SK-N-SH treated with all-trans-retinoic acid at 6 μM for 48 hours (cell line): ENCODE results near the gene RASGRF2.

Experiments
- ATAC-seq: fragments of 200-7000 bp; cut with Tn5 transposase; 3 replicates; pipeline ENCODE4 v1.9.1; 2020; ENCODE audit warnings: mild to moderate bottlenecking, moderate library complexity
- ARNTL ChIP-seq: fragments of 450-650 bp; formaldehyde crosslinking; IDR thresholded peaks from 2 replicates; pipeline ENCODE4 v1.5.0; 2020; ENCODE audit warnings: low read depth, mild to moderate bottlenecking, moderate library complexity, borderline replicate concordance
- BACH2 ChIP-seq: fragments of 250-450 bp; sonication (Bioruptor Pico); IDR thresholded peaks from 2 replicates; pipeline ENCODE4 v1.9.0; 2021; ENCODE audit warnings: mild to moderate bottlenecking, borderline replicate concordance
- CREB5 ChIP-seq: fragments of 250-450 bp; sonication (Bioruptor Pico); IDR thresholded peaks from 2 replicates; pipeline ENCODE4 v1.5.1; 2020; ENCODE audit warnings: low read depth, mild to moderate bottlenecking, moderate library complexity
- CSDC2 ChIP-seq: fragments of 250-450 bp; sonication (Bioruptor Pico); IDR thresholded peaks from 2 replicates; pipeline ENCODE4 v1.5.0; 2020; ENCODE audit warnings: mild to moderate bottlenecking, moderate library complexity
- ESRRG ChIP-seq: fragments of 250-450 bp; sonication (Bioruptor Pico); IDR thresholded peaks from 2 replicates; pipeline ENCODE4 v1.6.1; 2021; ENCODE audit warnings: mild to moderate bottlenecking
- GLIS3 ChIP-seq: fragments of 250-450 bp; sonication (Bioruptor Pico); IDR thresholded peaks from 2 replicates; pipeline ENCODE4 v1.5.0; 2020; ENCODE audit warnings: mild to moderate bottlenecking, moderate library complexity
- ISL1 ChIP-seq: fragments of 250-450 bp; sonication (Bioruptor Pico); IDR thresholded peaks from 2 replicates; pipeline ENCODE4 v2.1.2; 2022; ENCODE audit warnings: mild to moderate bottlenecking, moderate library complexity
- OSR1 ChIP-seq: fragments of 250-450 bp; sonication (Bioruptor Pico); IDR thresholded peaks from 2 replicates; pipeline ENCODE4 v1.8.0; 2022; ENCODE audit warnings: moderate library complexity, mild to moderate bottlenecking, inconsistent platforms
- POU6F1 ChIP-seq: fragments of 250-450 bp; sonication (Bioruptor Pico); IDR thresholded peaks from 2 replicates; pipeline ENCODE4 v1.8.0; 2021; ENCODE audit warnings: low read depth, mild to moderate bottlenecking, moderate library complexity, borderline replicate concordance
- PPARA ChIP-seq: fragments of 250-450 bp; sonication (Bioruptor Pico); IDR thresholded peaks from 2 replicates; pipeline ENCODE4 v1.5.0; 2020; ENCODE audit warnings: mild to moderate bottlenecking, borderline replicate concordance
- RARB ChIP-seq: fragments of 250-450 bp; sonication (Bioruptor Pico); IDR thresholded peaks from 2 replicates; pipeline ENCODE4 v1.8.0; 2021; ENCODE audit warnings: mild to moderate bottlenecking, moderate library complexity
- SNAI2 ChIP-seq: fragments of 250-450 bp; sonication (Bioruptor Pico); IDR thresholded peaks from 2 replicates; pipeline ENCODE4 v1.5.0; 2020; ENCODE audit warnings: mild to moderate bottlenecking, moderate library complexity
- TCF4 ChIP-seq: fragments of 250-450 bp; sonication (Bioruptor Pico); IDR thresholded peaks from 2 replicates; pipeline ENCODE4 v1.8.0; 2021; ENCODE audit warnings: mild to moderate bottlenecking, moderate library complexity, borderline replicate concordance
- TOX ChIP-seq: fragments of 250-450 bp; sonication (Bioruptor Pico); IDR thresholded peaks from 2 replicates; pipeline ENCODE4 v1.8.0; 2021; ENCODE audit warnings: mild to moderate bottlenecking, moderate library complexity, borderline replicate concordance
- TSHZ2 ChIP-seq: fragments of 250-450 bp; sonication (Bioruptor Pico); IDR thresholded peaks from 2 replicates; pipeline ENCODE4 v1.5.0; 2020; ENCODE audit warnings: mild to moderate bottlenecking, moderate library complexity
- ZC3H10 ChIP-seq: fragments of 250-450 bp; sonication (Bioruptor Pico); IDR thresholded peaks from 2 replicates; pipeline ENCODE4 v1.5.1; 2021; ENCODE audit warnings: mild to moderate bottlenecking, moderate library complexity
- ZFP3 ChIP-seq: fragments of 250-450 bp; sonication (Bioruptor Pico); IDR thresholded peaks from 2 replicates; pipeline ENCODE4 v1.5.0; 2020; ENCODE audit warnings: mild to moderate bottlenecking, moderate library complexity
- ZNF565 ChIP-seq: fragments of 450-650 bp; formaldehyde crosslinking; conservative IDR thresholded peaks from 2 replicates; pipeline ENCODE4 v1.5.0; 2020; ENCODE audit warnings: low read depth, mild to moderate bottlenecking, moderate library complexity
- ZNF70 ChIP-seq: fragments of 450-650 bp; formaldehyde crosslinking; IDR thresholded peaks from 2 replicates; pipeline ENCODE4 v1.5.0; 2020; ENCODE audit warnings: mild to moderate bottlenecking, moderate library complexity
- ZNF8 ChIP-seq: fragments of 450-650 bp; formaldehyde crosslinking; IDR thresholded peaks from 2 replicates; pipeline ENCODE4 v1.5.0; 2020; ENCODE audit warnings: mild to moderate bottlenecking, moderate library complexity
- TF ChIP-seq, protein P1 (sequence below): fragments of 250-450 bp; sonication (Bioruptor Pico); IDR thresholded peaks from 2 replicates; pipeline ENCODE4 v1.8.0; 2020; ENCODE audit warnings: mild to moderate bottlenecking, moderate library complexity, borderline replicate concordance
- TF ChIP-seq, protein P2 (sequence below): fragments of 250-450 bp; sonication (Bioruptor Pico); IDR thresholded peaks from 2 replicates; pipeline ENCODE4 v1.5.1; 2021; ENCODE audit warnings: mild to moderate bottlenecking, moderate library complexity

RASGRF2 gene

GRCh38 chr5:81136557-81136956 lies 176.4 kb downstream of the RASGRF2 start:
- no peak for ATAC-seq
- TF ChIP-seq ZFP3 (CRISPR knock-in tag) (no peak), ZNF70 (CRISPR knock-in tag) (no peak), ZNF8 (no peak), ARNTL (CRISPR knock-in tag) (no peak), RARB (CRISPR knock-in tag) (no peak), GLIS3 (CRISPR knock-in tag) (no peak), CREB5 (CRISPR knock-in tag) (no peak), CSDC2 (CRISPR knock-in tag) (no peak), TCF4 (no peak), SNAI2 (CRISPR knock-in tag) (no peak), TSHZ2 (CRISPR knock-in tag) (no peak), ZC3H10 (no peak), ZNF565 (CRISPR knock-in tag) (no peak), ESRRG (CRISPR knock-in tag) (no peak), PPARA (CRISPR knock-in tag) (no peak), BACH2 (CRISPR knock-in tag) (no peak), TOX (CRISPR knock-in tag) (no peak), POU6F1 (no peak)
- TF ChIP-seq, all 23 proteins: peak for 0

- no peak for TF ChIP-seq ISL1 (CRISPR knock-in tag)
- TF ChIP-seq POU6F1: no peak
- no peak for TF ChIP-seq PPARA (CRISPR knock-in tag)
- TF ChIP-seq ESRRG (CRISPR knock-in tag): no peak
- TF ChIP-seq ZNF565 (CRISPR knock-in tag): no peak
- no peak for TF ChIP-seq RARB (CRISPR knock-in tag)
- no peak for TF ChIP-seq CREB5 (CRISPR knock-in tag)
- TF ChIP-seq ZNF70 (CRISPR knock-in tag): no peak
- no peak for TF ChIP-seq SNAI2 (CRISPR knock-in tag)
- TF ChIP-seq CSDC2 (CRISPR knock-in tag): no peak
- TF ChIP-seq TCF4: no peak
- TF ChIP-seq TOX (CRISPR knock-in tag): no peak
- no peak for TF ChIP-seq OSR1 (CRISPR knock-in tag)
- TF ChIP-seq BACH2 (CRISPR knock-in tag): no peak
- TF ChIP-seq, protein P1, sequence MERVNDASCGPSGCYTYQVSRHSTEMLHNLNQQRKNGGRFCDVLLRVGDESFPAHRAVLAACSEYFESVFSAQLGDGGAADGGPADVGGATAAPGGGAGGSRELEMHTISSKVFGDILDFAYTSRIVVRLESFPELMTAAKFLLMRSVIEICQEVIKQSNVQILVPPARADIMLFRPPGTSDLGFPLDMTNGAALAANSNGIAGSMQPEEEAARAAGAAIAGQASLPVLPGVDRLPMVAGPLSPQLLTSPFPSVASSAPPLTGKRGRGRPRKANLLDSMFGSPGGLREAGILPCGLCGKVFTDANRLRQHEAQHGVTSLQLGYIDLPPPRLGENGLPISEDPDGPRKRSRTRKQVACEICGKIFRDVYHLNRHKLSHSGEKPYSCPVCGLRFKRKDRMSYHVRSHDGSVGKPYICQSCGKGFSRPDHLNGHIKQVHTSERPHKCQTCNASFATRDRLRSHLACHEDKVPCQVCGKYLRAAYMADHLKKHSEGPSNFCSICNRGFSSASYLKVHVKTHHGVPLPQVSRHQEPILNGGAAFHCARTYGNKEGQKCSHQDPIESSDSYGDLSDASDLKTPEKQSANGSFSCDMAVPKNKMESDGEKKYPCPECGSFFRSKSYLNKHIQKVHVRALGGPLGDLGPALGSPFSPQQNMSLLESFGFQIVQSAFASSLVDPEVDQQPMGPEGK (CRISPR knock-in tag): no peak
- TF ChIP-seq, protein P2, sequence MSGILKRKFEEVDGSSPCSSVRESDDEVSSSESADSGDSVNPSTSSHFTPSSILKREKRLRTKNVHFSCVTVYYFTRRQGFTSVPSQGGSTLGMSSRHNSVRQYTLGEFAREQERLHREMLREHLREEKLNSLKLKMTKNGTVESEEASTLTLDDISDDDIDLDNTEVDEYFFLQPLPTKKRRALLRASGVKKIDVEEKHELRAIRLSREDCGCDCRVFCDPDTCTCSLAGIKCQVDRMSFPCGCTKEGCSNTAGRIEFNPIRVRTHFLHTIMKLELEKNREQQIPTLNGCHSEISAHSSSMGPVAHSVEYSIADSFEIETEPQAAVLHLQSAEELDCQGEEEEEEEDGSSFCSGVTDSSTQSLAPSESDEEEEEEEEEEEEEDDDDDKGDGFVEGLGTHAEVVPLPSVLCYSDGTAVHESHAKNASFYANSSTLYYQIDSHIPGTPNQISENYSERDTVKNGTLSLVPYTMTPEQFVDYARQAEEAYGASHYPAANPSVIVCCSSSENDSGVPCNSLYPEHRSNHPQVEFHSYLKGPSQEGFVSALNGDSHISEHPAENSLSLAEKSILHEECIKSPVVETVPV (CRISPR knock-in tag): no peak
- no peak for TF ChIP-seq ZFP3 (CRISPR knock-in tag)
- no peak for TF ChIP-seq ARNTL (CRISPR knock-in tag)
- no peak for ATAC-seq
Measured at GRCh38 chr5:81137833-81138232, 177.7 kb downstream of the RASGRF2 start.
